HG03064 (cell line): Measurements from ENCODE around the gene WDR70.
"Not testable (repeated sequence)": the region's sequence is repeated elsewhere in the genome, so short reads cannot be mapped to it uniquely, and the experiment has no call there.

Experiments
- ATAC-seq: cut with Tn5 transposase; IDR thresholded peaks from one replicate; pipeline ENCODE4 v1.9.1; 2021; ENCODE audit warnings: low read depth; ENCODE audit not compliant: unreplicated experiment

WDR70 gene

DNA sequence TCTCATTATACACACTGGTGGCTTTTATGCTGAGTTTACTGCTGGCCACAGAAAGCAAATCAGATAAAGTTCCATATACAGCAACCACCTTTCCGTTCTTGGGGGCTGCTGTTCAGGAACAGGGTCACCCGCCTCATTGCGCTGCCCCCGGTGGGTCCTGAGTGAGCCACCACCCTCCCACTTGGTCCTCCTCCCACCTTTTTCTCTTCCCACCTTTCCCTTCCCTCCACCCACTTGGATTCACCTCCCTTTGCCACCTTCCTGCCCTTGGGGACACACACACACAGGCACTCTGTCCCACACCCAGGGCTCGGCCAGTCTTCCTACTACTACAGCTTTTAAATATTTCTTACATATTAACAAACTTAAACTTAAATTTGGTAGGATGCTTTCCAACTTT, 127.6 kb downstream of the WDR70 start:
- no peak for ATAC-seq

DNA sequence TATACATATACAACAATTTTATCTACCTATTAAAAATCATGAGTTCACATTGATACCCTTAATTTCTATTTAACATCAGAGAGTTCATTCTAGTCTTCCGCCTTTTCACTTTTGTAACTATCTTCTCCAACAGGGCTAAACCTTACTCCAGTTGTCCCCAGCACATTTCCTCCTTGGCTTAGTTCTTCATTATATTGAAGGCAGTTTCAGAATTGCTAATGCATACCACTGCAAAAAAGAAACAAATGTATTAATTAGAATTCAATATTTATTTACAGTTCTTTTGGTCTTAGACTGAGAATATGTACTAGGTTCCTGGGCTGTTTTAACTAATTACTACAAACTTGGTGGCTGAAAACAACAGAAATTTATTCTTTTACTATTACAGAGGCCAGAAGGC, 132.5 kb downstream of the WDR70 start:
- ATAC-seq: no peak

DNA sequence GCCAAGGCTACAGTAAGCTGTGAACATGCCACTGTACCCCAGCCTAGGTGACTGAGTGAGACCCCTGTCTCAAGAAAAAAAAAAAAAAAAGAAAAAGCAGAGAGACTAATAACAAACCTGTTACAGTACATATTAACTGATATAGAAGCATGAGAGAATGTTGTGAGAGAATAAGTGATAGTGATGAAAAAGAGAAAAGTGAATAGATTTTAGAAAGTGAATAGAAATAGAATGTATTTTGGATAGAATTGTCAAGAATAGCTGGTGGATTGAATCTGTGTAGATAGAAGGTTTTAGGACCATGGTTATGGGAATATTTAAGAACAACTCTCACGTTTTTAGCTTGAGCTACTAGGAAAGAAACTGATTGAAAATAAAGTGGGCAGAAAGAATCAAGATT, 135.8 kb downstream of the WDR70 start:
- ATAC-seq: no peak

DNA sequence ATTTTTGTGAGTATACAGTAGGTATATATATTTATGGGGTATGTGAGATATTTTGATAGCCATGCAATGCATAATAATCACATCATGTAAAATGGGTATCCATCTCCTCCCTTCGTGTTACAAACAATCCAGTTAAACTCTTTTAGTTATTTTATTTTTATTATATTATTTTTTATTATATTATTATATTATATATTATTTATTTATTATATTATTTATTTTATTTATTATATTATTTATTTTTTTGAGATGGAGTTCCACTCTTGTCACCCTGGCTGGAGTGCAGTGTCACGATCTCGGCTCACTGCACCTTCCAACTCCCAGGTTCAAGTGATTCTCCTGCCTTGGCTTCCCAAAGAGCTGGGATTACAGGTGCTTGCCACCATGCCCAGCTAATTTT, 138.6 kb downstream of the WDR70 start:
- ATAC-seq: no peak

DNA sequence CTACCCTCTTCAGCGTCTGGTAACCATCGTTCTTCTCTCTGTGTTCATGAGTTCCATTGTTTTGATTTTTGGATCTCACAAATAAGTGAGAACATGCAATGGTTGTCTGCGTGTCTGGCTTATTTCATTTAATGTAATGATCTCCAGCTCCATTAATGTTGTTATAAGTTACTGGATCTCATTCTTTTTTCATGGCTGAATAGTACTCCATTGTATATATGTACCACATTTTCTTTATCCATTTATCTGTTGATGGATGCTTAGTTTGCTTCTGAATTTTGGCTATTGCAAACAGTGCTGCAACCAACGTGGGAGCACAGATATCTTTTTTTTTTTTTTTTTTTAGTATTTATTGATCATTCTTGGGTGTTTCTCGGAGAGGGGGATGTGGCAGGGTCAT, 139.2 kb downstream of the WDR70 start:
- not testable (repeated sequence) for ATAC-seq

DNA sequence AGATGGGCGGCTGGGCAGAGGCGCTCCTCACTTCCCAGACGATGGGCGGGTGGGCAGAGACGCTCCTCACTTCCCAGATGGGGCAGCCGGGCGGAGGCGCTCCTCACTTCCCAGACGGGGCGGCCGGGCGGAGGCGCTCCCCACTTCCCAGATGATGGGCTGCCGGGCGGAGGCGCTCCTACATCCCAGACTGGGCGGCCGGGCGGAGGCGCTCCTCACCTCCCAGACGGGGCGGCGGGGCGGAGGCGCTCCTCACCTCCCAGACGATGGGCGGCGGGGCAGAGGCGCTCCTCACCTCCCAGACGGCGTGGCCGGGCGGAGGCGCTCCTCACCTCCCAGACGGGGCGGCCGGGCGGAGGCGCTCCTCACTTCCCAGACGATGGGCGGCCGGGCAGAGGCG, 140.2 kb downstream of the WDR70 start:
- ATAC-seq: no peak

DNA sequence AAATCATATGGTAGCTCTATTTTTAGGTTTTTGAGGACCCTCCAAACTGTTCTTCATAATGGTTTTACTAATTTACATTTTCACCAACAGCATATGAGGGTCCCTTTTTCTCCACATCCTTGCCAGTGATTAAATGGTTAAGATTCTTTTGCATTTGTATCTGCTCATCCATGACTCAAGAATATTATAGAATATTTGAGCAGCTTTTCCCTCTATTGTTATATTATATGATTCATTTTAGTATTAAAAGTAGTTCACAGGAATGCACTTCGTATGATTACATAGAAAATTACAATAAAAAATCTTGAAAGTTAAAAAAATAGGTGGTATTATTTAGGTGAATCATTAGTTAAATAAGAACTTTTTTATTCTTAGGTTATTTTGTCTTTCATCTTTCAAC, 140.7 kb downstream of the WDR70 start:
- no peak for ATAC-seq

DNA sequence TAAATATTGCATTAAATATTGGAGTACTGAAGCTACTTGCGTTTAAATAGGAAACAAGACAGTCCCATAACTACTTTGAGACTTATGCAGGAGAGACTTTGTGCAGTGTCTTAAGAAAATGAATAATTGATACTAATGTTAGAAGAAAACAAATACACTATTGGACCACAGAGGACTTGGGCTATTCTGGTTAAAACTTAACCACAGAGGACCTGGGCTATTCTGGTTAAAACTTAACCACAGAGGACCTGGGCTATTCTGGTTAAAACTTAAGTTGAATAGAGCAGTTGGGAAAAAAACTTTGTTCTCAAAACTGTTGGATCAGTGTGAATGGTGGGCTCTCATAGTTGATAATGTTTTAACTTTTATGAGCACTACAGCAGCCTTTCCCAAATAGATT, 141.7 kb downstream of the WDR70 start:
- no peak for ATAC-seq

DNA sequence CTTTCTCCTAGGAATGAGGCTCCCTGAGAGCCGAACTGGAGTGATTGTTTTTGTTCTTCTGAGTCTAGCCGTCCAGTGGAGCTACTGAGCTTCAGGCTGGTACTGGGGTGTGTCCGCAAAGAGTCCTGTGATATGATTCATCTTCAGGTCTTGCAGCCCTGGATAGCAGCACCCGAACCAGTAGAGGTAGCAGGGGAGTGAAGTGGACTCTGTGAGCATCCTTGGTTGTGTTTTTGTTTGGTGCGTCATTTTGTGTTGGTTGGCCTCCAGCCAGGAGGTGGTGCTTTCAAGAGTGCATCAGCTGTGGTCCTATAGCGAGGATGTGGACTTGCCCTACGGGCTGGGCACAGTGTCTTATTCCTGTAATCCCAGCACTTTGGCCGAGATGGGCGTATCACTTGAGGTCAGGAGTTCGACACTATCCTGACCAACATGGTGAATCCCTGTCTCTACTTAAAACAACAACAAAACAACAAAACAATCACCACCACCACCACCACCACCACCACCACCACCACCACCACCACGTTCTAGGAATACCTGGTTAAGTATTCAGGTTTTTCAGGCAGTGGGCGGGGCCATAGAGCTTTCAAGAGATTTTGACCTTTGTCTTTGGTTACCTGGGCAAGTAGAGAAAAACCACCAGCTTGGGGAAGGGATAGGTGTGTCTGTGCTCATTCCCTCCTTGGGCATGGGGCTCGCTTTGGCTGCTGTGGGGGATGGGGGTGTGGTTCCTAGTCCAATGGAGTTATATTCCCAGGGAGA, 154.0 kb downstream of the WDR70 start:
- no peak for ATAC-seq

DNA sequence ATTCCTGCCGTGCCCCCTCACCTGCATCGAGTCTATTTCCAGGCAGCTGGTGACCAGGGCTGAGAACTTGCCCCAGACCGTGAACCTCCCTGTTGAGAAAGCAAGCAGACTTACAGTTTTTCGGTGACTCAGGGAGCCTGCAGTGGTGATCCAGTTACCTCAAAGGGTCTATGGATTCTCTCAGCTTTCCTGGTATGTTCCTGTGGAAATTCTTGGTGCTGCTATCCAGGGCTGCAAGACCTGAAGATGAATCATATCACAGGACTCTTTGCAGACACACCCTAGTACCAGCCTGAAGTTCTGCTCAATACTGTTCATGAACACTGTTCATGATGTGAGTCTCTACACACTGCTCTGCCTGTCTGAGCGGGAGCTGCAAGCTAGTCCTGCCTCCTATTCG, 154.7 kb downstream of the WDR70 start:
- ATAC-seq: no peak

DNA sequence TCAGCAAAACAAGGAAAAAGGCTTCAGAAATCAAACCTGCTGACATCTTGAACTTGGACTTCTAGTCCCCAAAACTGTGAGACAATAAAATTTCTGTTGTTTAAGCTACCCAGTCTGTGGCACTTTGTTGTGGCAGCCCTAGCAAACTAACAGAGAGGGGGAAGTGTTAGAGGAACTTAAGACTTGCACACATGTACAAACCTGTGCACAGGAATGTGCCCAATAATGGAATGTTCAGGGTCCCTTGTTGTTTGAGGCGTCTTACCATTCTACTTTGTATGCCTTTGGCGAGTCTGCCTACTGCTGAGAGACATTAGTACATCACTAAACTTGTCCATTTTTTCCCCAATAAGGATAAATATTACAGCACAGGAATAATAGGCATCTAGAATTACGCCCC, 160.3 kb downstream of the WDR70 start:
- no peak for ATAC-seq

DNA sequence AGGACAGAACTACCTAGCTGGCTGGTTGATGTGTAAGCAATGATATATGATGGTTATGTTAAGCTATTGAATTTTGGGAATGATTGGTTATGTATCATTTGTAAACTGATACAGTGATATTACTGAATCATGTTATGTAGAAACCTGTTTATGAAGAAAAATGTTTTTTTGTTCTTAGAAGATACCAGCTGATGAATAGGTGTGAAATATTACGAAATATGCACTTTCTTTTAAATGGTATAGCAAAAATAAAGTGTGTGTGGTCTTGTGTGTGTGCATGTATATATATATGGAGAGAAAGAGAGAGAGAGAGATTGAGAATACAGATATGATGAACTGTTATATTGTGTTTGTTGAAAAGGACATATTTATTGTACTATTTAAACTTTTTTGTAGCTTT, 164.1 kb downstream of the WDR70 start:
- ATAC-seq: no peak

DNA sequence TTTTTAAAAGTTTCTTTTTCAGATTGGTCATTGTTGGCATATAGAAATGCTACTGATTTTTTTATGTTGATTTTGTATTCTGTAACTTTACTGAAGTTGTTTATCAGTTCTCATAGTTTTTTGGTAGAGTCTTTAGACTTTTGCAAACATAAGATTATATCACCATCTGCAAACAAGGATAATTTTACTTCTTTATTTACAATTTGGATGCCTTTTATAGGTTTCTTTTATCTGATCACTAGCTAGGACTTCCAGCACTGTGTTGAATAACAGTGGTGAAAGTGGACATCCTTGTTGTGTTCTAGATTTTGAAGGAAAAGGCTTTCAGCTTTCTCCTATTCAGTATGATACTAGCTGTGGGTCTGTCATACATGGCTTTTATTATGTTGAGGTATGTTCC, 170.3 kb downstream of the WDR70 start:
- ATAC-seq: no peak

DNA sequence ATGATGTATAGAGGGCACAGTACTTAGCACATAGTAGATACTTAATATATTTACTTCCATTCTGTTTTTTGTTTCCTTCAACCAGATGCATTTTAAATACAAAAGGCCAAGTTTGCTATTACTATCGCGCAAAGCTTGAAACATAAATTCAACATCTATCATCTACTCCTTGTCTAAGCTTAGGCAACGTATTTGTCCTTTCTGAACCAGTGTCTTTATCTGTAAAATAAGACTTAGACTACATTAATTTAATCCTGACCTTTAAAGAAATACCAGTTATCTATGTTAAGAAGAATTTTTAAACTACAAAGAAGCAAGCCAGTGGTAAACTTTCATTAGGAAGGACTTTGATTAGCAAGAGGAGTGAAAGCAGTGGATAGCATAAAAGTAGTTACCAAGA, 173.0 kb downstream of the WDR70 start:
- no peak for ATAC-seq

DNA sequence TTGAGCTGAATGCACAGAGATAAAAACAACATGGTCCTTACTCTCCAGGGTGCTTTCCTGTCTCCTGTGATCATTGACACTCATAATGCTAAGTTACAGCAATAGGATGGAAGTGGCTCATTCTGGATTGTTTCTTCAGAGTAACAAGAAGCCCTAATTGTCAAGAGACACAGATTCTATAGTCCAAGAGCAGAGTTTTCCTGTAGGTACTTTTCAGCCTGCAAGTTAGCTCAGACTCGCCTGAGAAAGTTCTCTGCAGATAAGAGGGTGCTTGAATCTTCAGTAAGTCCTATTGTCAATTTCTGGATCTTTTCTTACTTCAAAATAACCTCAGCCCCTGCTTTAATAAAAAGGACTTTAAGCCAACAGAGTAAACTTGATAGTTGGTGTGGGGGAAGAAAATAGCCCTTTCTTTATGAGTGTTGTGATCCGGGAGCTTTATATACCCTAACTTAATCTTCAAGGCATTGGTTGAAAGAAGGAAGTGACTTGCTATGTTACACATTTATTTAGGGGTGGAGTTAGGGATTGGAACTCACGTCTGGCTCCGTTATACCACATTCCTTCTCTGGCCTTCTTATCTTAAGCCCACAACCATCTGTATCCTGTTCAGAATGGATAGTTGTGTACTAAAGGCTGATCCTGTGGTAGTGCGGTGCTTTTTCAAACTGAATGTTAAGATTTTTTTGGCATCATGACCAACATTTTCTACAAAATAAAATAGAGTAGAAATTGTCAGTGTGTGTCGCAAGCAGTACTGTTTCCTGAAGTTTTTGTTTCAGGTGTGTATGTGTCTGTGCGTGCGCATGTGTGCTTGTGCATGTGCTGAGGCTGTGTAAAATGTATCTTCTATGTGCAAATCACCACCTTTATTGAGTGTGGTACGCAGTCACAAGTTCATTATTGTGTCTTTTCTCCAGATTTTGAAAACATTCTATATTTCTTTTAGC, 173.9 kb downstream of the WDR70 start:
- ATAC-seq: no peak

DNA sequence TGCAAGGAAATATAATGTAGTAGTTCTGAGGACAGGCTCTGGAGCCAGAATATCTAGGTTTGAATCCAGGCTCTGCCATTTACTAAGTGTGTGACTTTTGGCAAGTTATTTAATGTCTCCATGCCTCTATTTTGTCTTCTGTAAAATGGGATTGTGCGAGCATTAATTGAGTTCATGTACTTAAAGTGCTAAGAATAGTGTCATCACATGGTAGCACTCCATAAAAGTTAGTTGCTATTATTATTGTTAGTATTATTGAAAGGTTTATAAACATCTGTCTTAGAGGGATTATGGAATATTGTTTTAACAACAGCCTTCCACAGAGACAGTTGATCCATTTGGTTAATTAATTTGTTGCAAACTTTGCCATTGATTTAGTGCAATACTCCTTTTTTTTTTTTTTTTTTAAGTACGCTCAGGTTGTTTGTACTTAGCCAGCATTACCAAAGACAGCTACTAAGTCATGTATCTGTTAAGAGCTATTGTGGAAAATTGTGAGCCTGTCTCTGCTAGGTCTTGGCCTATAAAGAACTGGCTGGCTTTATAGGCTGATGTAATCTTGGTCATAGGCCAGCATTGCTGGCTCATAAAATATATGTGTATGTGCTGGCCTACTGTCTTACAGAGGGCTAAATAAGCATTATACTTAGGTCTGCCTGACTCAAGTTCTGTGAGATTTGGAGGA, 174.7 kb downstream of the WDR70 start:
- no peak for ATAC-seq

DNA sequence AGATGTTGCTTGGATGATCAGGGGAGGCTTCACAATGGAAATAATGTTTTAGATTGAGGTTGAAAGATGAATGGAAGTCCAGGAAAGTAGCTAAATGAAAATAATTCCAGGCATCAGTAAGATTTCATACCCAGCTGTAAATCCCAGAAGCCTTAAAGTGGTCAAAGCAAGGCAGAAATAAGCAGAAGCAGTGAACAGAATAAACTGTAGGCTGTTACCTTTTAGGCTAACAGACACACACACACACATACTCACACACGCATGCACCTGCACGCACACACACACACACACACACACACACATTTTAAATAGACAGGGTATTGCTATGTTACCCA, 175.3 kb downstream of the WDR70 start:
- no peak for ATAC-seq

DNA sequence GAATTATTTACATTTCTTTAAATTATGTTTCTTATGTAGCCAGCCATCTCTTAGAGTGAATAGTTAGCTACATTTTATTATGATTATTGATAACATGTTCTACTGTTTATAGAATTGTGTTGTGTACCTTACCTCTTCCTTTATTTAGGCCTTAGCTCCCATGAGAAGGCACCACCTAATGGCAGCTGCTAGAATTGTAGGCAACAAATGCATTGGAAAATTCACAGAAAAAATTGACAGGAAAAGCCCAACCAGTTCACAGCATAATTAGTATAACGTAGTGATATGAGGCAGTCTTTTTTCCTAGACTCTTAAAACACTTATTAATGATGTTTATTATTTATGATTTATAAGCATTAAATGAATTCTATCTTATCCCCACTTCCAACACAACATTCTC, 175.8 kb downstream of the WDR70 start:
- ATAC-seq: no peak

DNA sequence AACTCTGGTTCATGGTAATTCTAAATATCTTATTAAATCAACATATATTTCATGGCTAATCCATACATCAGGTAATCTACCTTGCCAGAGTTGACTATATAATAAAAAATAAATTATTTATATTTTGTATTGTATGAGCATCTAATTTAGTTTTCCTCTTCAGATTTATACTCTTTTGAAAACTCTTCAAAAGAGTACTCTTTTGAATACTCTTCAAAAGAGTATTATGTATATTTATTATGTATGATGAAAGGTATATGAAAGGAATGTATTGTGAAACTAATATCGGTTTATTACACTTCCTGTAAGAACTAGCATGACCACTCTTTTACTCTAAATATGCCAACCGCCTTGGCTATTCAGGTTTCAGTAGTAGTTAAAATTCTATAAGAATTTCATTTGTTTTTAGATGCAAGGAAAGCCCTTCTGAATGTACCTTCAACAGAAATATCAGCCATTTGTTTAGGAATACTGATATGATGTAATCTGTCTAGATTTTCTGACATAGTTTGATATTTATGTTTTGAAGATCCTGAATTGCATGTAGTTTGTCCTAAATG, 178.7 kb downstream of the WDR70 start:
- ATAC-seq: no peak

DNA sequence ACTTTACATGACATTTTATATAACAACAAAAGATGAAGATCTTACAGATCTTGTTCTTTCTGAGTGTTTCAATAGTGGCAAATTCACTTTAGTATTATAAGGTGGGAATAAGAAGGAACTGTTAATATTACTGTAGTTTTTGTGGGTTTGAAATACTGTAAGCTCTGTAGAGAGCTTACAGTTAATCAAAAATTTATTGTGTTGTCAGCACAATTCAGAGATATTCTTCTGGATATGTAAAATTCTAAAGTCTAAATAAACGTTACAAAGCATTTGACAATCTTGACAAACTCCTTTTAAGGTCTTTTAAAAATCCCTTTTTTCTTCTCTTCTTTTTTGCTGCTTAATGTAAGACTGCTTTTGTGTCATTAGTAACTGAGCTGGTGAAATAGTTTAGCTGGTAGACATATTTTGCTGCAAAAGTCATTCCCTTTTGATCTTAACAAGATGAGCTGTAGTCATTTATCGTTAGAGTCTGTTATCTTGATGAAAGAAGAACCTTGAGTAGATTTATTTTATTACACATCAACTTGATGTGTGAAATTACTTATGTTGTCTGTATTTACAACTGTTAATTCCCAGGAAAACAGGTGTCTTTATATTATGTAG, 186.0 kb downstream of the WDR70 start:
- no peak for ATAC-seq

DNA sequence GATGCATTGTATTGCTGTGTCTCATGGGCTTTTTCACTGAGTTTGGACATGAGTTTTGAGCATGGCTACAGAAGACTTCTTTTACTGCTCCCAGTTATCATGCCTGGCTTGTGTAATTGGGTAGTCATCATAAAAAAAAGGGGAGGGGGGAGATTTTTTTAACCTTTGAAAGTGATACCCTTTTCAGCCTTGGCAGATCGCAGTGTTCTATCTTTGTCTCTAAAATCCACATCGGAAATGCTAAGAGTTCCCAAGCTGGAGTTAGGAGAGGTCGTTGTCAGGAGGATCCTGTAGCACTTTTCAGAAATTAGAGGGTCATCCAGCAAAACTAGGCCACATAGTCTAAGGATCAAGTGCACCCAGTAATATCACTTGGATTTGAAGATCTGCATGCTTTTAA, 188.4 kb downstream of the WDR70 start:
- ATAC-seq: no peak
